BLaER1 (cell line): Measurements from ENCODE around the gene GRIN2A.

Experiments used
- H3K27ac ChIP-seq: shearing (Covaris generic); formaldehyde crosslinking; 2 replicates; pipeline ENCODE4 v1.8.1; 2022
- H3K27me3 ChIP-seq: shearing (Covaris generic); formaldehyde crosslinking; 2 replicates; pipeline ENCODE4 v1.8.1; 2022
- H3K36me3 ChIP-seq: shearing (Covaris generic); formaldehyde crosslinking; 2 replicates; pipeline ENCODE4 v1.8.1; 2022
- H3K4me1 ChIP-seq: shearing (Covaris generic); formaldehyde crosslinking; 2 replicates; pipeline ENCODE4 v1.8.1; 2022
- H3K4me2 ChIP-seq: shearing (Covaris generic); formaldehyde crosslinking; 2 replicates; pipeline ENCODE4 v1.8.1; 2022
- H3K4me3 ChIP-seq: shearing (Covaris generic); formaldehyde crosslinking; 2 replicates; pipeline ENCODE4 v1.8.1; 2022
- H3K9ac ChIP-seq: shearing (Covaris generic); formaldehyde crosslinking; 2 replicates; pipeline ENCODE4 v1.8.1; 2022
- H3K9me3 ChIP-seq: shearing (Covaris generic); formaldehyde crosslinking; 2 replicates; pipeline ENCODE4 v1.8.1; 2022
- H4K20me1 ChIP-seq: shearing (Covaris generic); formaldehyde crosslinking; 2 replicates; pipeline ENCODE4 v1.8.1; 2022
- Cebpa-rat ChIP-seq: shearing (Covaris generic); IDR thresholded peaks from 2 replicates; pipeline ENCODE4 v1.8.1; 2022

GRIN2A gene

DNA sequence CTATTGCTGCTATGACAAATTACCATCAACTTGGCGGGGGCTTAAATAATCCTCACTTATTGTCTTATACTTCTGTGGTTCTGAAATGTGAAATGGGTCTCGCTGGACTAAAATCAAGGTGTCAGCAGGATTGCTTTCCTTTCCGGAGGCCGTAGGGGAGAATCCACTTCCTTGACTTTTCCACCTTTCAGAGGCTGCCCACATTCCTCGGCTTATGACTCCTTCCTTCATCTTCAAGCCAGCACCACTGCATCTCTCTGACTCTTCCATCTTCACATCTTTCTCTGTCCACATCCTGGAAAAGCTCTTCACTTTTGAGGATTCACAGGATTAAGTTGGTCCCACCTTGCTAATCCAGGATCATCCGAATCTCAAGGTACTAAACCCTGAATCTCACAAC, 217.8 kb downstream of the GRIN2A start:
- H4K20me1 ChIP-seq, result no peaks in the 10 kb centered on the region
- H3K27me3 ChIP-seq, result no peaks in the 10 kb centered on the region
- H3K9me3 ChIP-seq, result no peaks in the 10 kb centered on the region
- no peak overlapping the region for H3K4me3 ChIP-seq
- no peak overlapping the region for H3K9ac ChIP-seq
- no peak overlapping the region for H3K27ac ChIP-seq
- H3K4me1 ChIP-seq, result no peaks in the 10 kb centered on the region
- no peak overlapping the region for H3K4me2 ChIP-seq
- no peaks in the 10 kb centered on the region for H3K36me3 ChIP-seq
- TF ChIP-seq Cebpa-rat, result no peak

GRCh38 chr16:9957433-9957832, 224.8 kb downstream of the GRIN2A start:
- Histone ChIP-seq H3K4me1 (0 out of 2 replicates have a peak, but pooled peaks cover 7% of the 10 kb centered on the region), H3K9ac (no peak overlapping the region)

GRCh38 chr16:9957002-9957401, 225.2 kb downstream of the GRIN2A start:
- Histone ChIP-seq H4K20me1 (no peaks in the 10 kb centered on the region), H3K27me3 (no peaks in the 10 kb centered on the region), H3K9ac (no peak overlapping the region), H3K4me3 (no peak overlapping the region), H3K4me2 (no peak overlapping the region), H3K4me1 (0 out of 2 replicates have a peak, but pooled peaks cover 7% of the 10 kb centered on the region), H3K36me3 (no peaks in the 10 kb centered on the region), H3K9me3 (no peaks in the 10 kb centered on the region), H3K27ac (no peak overlapping the region)
- no peak for TF ChIP-seq Cebpa-rat

More at GRCh38 chr16:9957433-9957832, 224.8 kb downstream of the GRIN2A start:
- Histone ChIP-seq H3K4me2 (no peak overlapping the region), H3K36me3 (no peaks in the 10 kb centered on the region), H3K27me3 (no peaks in the 10 kb centered on the region), H3K27ac (no peak overlapping the region), H3K4me3 (no peak overlapping the region), H4K20me1 (no peaks in the 10 kb centered on the region), H3K9me3 (no peaks in the 10 kb centered on the region)
- no peak for TF ChIP-seq Cebpa-rat

- Histone ChIP-seq H3K27me3 (no peaks in the 10 kb centered on the region), H3K9ac (no peak overlapping the region), H3K4me3 (no peak overlapping the region), H3K9me3 (no peaks in the 10 kb centered on the region), H3K27ac (no peak overlapping the region), H3K4me1 (0 out of 2 replicates have a peak, but pooled peaks cover 7% of the 10 kb centered on the region), H3K36me3 (no peaks in the 10 kb centered on the region), H4K20me1 (no peaks in the 10 kb centered on the region), H3K4me2 (no peak overlapping the region)
- no peak for TF ChIP-seq Cebpa-rat
These were observed 226.6 kb downstream of the GRIN2A start for GRCh38 chr16:9955677-9956076.

DNA sequence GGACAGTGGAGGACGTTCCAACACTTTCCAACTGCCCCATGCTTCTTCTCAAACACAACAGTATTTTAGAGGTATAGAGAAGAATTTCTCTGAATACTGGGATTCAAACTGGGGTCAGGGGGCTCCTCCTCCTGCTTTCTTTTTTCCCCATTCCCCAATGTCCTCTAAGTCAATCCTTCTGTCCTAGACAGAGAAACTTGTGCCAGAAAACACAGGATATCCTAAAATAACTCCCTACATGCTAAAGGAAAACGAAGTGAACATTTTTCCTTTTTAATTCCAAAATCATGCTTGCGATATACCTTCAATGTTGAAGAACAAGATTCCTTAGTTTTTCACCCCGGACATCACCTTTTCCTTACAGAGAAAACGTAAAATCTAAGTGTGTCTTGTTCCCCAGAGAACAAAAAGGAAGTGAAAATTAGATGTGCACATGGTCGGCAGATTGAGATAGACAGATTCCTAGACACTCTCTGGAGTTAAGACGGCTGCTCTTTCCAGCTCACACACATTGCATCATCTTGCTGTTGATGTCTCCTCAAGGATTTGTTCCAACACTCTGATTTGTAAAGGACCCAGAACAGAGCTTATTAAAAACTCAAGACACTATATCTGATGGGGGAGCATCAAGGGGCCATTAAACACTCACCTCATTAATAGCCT, 228.2 kb downstream of the GRIN2A start:
- H3K36me3 ChIP-seq, result no peaks in the 10 kb centered on the region
- TF ChIP-seq Cebpa-rat, result no peak
- H3K27me3 ChIP-seq, result no peaks in the 10 kb centered on the region
- no peaks in the 10 kb centered on the region for H3K9me3 ChIP-seq
- H3K9ac ChIP-seq, result no peak overlapping the region
- no peak overlapping the region for H3K27ac ChIP-seq
- 0 out of 2 replicates have a peak, but pooled peaks cover 7% of the 10 kb centered on the region for H3K4me1 ChIP-seq
- no peaks in the 10 kb centered on the region for H4K20me1 ChIP-seq
- no peak overlapping the region for H3K4me3 ChIP-seq
- peak overlapping the region; percentile 5; the same call in 1 of the 2 replicates for H3K4me2 ChIP-seq

DNA sequence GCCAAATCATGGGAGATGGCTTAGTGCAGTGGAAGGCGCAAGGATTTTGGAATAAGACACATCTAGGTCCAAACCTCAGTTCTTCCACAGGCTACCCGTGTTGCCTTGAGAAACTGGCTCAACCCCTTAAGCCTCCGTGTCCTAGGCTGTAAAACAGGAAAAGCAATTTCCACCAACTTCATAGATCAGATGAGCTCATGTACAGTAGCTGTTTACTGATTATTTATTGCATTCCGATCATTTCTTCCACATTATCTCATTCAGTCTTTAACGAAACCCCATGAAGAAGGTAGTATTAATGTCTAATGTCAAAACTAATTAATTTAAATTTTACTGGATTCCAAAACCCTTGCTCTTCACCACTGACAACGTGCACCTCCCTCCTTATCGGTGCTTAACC, 231.6 kb downstream of the GRIN2A start:
- Histone ChIP-seq H3K36me3 (no peaks in the 10 kb centered on the region), H3K27me3 (no peaks in the 10 kb centered on the region), H3K9me3 (no peaks in the 10 kb centered on the region), H3K4me1 (0 out of 2 replicates have a peak, but pooled peaks cover 7% of the 10 kb centered on the region), H3K27ac (no peak overlapping the region), H3K4me3 (no peak overlapping the region), H3K4me2 (no peak overlapping the region), H3K9ac (no peak overlapping the region), H4K20me1 (no peaks in the 10 kb centered on the region)
- no peak for TF ChIP-seq Cebpa-rat

DNA sequence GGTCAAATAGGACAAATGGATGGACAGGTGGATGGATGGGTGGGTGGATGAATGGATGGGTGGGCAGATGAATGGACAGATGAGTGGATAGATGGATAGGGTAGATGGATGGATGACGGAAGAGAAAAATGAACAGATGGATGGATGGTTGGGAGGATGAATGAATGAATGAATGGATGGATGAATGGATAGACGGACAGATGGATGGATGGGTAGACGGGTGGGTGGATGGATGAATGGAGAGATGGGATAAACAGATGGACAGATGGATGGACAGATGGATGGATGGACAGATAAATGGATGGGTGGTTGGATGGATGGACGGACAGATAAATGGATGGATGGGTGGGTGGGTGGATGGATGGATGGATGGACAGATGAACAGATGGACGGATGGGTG, 232.8 kb downstream of the GRIN2A start:
- Histone ChIP-seq H4K20me1 (no peaks in the 10 kb centered on the region), H3K27me3 (no peaks in the 10 kb centered on the region)

GRCh38 chr16:9948933-9949332, 233.3 kb downstream of the GRIN2A start:
- Histone ChIP-seq H3K4me2 (no peak overlapping the region), H3K9ac (no peak overlapping the region), H3K4me1 (0 out of 2 replicates have a peak, but pooled peaks cover 2% of the 10 kb centered on the region), H3K36me3 (no peaks in the 10 kb centered on the region), H3K27ac (no peak overlapping the region), H3K4me3 (no peak overlapping the region), H3K27me3 (no peaks in the 10 kb centered on the region), H4K20me1 (no peaks in the 10 kb centered on the region), H3K9me3 (no peaks in the 10 kb centered on the region)
- no peak for TF ChIP-seq Cebpa-rat

More for the DNA sequence above, 232.8 kb downstream of the GRIN2A start:
- H3K9ac ChIP-seq, result no peak overlapping the region
- no peaks in the 10 kb centered on the region for H3K9me3 ChIP-seq
- TF ChIP-seq Cebpa-rat, result no peak
- 0 out of 2 replicates have a peak, but pooled peaks cover 7% of the 10 kb centered on the region for H3K4me1 ChIP-seq
- no peak overlapping the region for H3K27ac ChIP-seq
- H3K36me3 ChIP-seq, result no peaks in the 10 kb centered on the region
- no peak overlapping the region for H3K4me2 ChIP-seq
- H3K4me3 ChIP-seq, result no peak overlapping the region

- Histone ChIP-seq H4K20me1 (no peaks in the 10 kb centered on the region), H3K27ac (no peak overlapping the region), H3K4me2 (no peak overlapping the region), H3K27me3 (no peaks in the 10 kb centered on the region), H3K9me3 (no peaks in the 10 kb centered on the region), H3K36me3 (no peaks in the 10 kb centered on the region), H3K9ac (no peak overlapping the region), H3K4me3 (no peak overlapping the region), H3K4me1 (no peaks in the 10 kb centered on the region)
- no peak for TF ChIP-seq Cebpa-rat
These were observed 236.1 kb downstream of the GRIN2A start for GRCh38 chr16:9946022-9946720.

- H3K4me1 ChIP-seq, result no peaks in the 10 kb centered on the region
- no peaks in the 10 kb centered on the region for H3K36me3 ChIP-seq
- H3K4me3 ChIP-seq, result no peak overlapping the region
- H4K20me1 ChIP-seq, result no peaks in the 10 kb centered on the region
- no peaks in the 10 kb centered on the region for H3K27me3 ChIP-seq
- no peak overlapping the region for H3K9ac ChIP-seq
- no peaks in the 10 kb centered on the region for H3K9me3 ChIP-seq
- no peak overlapping the region for H3K4me2 ChIP-seq
- H3K27ac ChIP-seq, result no peak overlapping the region
- no peak for TF ChIP-seq Cebpa-rat
These were observed 239.1 kb downstream of the GRIN2A start for GRCh38 chr16:9943121-9943520.
